Lower leg skin (tissue), 4 donors: ENCODE measurements around the gene ADAT3. TPM values are rescaled to one million over a fixed set of nuclear protein-coding genes. Genes with fewer than 3 reads are reported as not detected.
"Not testable (repeated sequence)": the region's sequence is repeated elsewhere in the genome, so short reads cannot be mapped to it uniquely, and the experiment has no call there.

Experiments
- DNase-seq, 2 donors: peaks; one replicate each; pipeline ENCODE4 v3.0.0-alpha.2; 2019; ENCODE audit warnings: low spot score in 2 of 2
- H3K4me3 ChIP-seq: fragments of 200-600 bp; sonication (generic); 2 replicates; pipeline ENCODE4 v1.5.1; 2017; ENCODE audit warnings: mild to moderate bottlenecking, low read depth; ENCODE audit not compliant: poor library complexity, severe bottlenecking
- POLR2A ChIP-seq, 2 donors: fragments of 450-650 bp; IDR thresholded peaks; one replicate each; pipeline ENCODE4 v1.6.1; 2016 to 2017; ENCODE audit warnings: antibody characterized with exemption in 2 of 2, mild to moderate bottlenecking in 1 of 2, moderate library complexity in 1 of 2
- WGBS, 2 donors: methylation state at CpG; one replicate each; pipeline ENCODE4 v1.1.5; 2018; 5-methylcytosine and 5-hydroxymethylcytosine counted together
- intact Hi-C: fragments of 100-400 bp; cut with DNase I; formaldehyde crosslinking; loops from one replicate; pipeline ENCODE4 v1.15.0; 2023; ENCODE audit warnings: low total_unique reads
- total RNA-seq, 4 donors: library from RNA; depleted of rRNA; stranded (reverse); fragments of >200 nt; gene quantifications; one replicate each; pipeline ENCODE4 v1.1.0, GENCODE V29; 2016
- TF ChIP-seq, protein P1 (sequence below), 3 donors: fragments of 450-650 bp; IDR thresholded peaks; one replicate each; pipeline ENCODE4 v1.5.1; 2016; ENCODE audit warnings: antibody characterized with exemption in 3 of 3, mild to moderate bottlenecking in 3 of 3, moderate library complexity in 2 of 3

Gene ADAT3
- total RNA-seq, 4 donors from 2014 or later = 20.1 to 27.3 (median 25.7) TPM

DNA sequence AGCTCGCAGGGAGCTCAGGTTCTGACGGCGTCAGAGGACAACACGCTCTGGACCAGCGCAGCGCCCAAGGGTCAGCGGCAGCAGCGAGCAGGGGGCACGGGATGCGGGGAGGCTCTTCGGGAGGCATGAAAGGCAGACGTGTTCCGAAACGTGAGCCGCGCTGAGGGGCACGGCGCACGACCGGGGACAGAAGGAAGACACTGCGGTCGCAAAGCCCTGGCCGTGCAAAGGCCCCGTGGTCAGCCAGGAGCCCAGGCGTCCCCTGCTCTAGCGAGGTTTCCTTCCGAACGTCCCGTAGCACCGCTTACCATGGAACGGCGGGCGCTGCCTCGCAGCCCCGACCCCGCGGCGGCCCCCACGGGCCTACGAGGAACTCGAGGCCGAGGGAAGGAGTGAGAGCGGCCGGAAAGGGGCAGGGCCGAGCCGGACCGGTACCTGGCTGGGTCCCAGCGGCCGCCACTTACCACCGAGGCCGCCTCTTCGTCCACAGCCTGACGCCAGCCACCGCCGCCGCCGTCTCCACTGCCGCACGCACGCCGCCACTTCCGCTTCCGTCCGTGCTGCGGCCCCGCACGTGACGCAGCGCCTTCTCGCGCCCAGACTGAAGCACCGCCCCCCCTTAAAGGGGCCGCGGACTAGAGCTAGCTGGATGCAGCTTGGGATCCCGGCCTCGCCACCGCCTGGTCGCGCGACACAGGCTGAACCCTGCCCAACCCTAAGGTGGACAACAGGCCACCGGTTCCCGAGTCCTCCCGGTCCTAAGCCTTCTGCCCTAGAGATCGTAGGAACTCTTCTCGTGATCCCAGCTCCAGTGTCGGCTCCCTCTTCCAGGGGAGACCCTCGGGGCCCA lies 29.3 kb upstream of the ADAT3 start:
- DNase-seq = peak; percentile 90 to 98
- H3K4me3 ChIP-seq = peak overlapping the region; percentile 80
- peak in 1 of 2 donors; percentile 63 for TF ChIP-seq POLR2A (IDR thresholded peaks at IDR 0.05)
- TF ChIP-seq, protein P1, sequence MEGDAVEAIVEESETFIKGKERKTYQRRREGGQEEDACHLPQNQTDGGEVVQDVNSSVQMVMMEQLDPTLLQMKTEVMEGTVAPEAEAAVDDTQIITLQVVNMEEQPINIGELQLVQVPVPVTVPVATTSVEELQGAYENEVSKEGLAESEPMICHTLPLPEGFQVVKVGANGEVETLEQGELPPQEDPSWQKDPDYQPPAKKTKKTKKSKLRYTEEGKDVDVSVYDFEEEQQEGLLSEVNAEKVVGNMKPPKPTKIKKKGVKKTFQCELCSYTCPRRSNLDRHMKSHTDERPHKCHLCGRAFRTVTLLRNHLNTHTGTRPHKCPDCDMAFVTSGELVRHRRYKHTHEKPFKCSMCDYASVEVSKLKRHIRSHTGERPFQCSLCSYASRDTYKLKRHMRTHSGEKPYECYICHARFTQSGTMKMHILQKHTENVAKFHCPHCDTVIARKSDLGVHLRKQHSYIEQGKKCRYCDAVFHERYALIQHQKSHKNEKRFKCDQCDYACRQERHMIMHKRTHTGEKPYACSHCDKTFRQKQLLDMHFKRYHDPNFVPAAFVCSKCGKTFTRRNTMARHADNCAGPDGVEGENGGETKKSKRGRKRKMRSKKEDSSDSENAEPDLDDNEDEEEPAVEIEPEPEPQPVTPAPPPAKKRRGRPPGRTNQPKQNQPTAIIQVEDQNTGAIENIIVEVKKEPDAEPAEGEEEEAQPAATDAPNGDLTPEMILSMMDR (IDR thresholded peaks at IDR 0.05) = no peak
- 0 to 1% methylated on average over 22 to 58 of the region's 87 CpGs for WGBS, 2 donors
- intact Hi-C loops = no loop called here

DNA sequence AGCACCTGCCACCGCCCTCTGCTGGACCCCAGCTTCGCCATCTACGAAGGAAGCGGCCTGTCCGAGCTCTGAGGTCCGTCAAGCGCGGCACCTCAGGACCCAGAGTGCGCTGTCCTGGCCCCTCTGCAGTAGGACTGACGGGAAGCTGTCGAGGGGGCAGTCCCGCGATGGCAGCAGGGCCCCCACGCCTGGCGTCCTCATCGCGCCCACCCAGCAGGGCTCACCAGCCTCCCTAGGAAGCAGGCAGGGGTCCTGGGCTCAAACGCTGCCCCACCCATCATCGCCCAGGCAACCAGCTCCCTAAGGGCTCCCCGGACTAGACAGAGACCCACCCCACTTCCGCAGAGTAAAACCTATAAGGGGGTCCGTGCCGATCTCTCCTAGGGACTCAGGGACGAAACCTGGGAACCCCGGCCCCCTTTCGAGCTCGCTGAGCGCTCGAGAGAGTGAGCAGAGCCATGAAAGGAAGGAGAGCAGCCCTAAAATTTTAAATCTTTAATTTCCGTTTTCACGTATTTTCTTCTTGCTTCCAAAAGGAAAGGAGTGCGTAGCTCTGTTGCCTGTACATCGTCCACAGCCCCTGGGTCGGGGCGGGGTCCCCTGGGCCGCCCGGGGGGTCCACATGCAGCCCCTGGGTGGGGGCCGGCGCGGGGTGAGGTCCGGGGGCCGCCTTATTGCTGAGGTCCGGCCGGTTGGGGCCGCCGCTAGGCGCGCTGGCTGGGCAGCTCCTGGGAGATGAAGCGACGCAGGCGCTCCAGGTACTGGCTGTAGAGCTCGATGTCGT lies 28.5 kb upstream of the ADAT3 start:
- peak in 1 of 2 donors; percentile 87 for DNase-seq
- H3K4me3 ChIP-seq = peak overlapping the region; percentile 80
- intact Hi-C loops = not testable (repeated sequence)
- WGBS, 2 donors = 14 to 22% methylated on average over 32 to 35 of the region's 53 CpGs

- intact Hi-C loops, DNase-seq, H3K4me3 ChIP-seq: not testable (repeated sequence)
- WGBS, 2 donors = 69% methylated on average over 43 of the region's 47 CpGs; no CpG with 5 or more reads in 1 of the 2 donors
These were observed 27.9 kb upstream of the ADAT3 start for GRCh38 chr19:1877280-1877660.

- intact Hi-C loops, DNase-seq, H3K4me3 ChIP-seq: not testable (repeated sequence)
- WGBS, 2 donors = 80 to 82% methylated on average over 4 to 7 of the region's 8 CpGs
These were observed 26.6 kb upstream of the ADAT3 start for GRCh38 chr19:1878583-1878982.

GRCh38 chr19:1879982-1880381 lies 25.2 kb upstream of the ADAT3 start:
- DNase-seq, H3K4me3 ChIP-seq, intact Hi-C loops: not testable (repeated sequence)
- WGBS, 2 donors = 78 to 85% methylated on average over 15 to 16 of the region's 17 CpGs

DNA sequence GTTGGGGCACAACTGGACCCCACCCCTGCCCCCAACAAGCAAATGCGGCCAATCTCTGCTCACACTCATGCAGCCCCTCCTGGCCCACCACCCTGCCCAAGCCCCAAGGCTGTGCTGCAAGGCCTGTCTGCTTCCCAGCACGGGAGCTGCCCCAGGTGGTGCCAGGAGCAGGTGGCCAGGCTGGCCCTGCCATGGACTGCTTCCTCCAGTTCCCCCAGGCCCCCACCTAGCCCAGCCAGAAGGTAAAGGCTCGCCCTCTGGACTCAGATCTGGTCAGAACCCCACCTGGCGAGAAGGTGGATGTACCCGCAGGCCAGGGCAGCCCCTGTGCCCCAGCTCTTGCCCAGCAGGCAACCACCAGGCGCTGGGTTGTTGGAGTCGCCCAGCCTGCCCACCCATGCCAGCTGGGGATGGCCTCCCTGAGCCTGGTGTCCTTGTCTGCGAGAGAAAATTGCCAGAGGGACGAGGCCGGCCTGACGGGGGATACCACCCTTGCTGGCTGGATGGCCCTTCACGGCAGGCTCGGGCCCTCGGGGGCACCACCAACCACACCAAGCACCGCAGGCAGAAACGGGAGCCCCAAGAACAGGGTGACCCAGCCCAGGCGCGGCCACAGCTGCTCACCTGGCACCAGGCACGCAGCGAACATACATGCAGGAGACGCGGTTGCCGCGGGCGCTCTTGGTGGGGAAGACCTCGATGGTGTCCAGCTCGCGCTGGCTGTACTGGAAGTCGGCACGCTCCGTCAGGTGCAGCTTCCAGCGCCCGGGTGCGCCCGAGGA lies 24.4 kb upstream of the ADAT3 start:
- TF ChIP-seq, protein P1 (IDR thresholded peaks at IDR 0.05) = no peak
- no peak for TF ChIP-seq POLR2A (IDR thresholded peaks at IDR 0.05)
- no peak for DNase-seq
- intact Hi-C loops = no loop called here
- WGBS, 2 donors = 70 to 79% methylated on average over 12 to 25 of the region's 35 CpGs
- H3K4me3 ChIP-seq = no peak overlapping the region

GRCh38 chr19:1881393-1882088 lies 23.7 kb upstream of the ADAT3 start:
- DNase-seq, H3K4me3 ChIP-seq, intact Hi-C loops: not testable (repeated sequence)
- WGBS, 2 donors = 48 to 69% methylated on average over 6 to 27 of the region's 44 CpGs
